ENCODE results near the gene IPO4. TPM values are rescaled to one million over a fixed set of nuclear protein-coding genes. Genes with fewer than 3 reads are reported as not detected.

The IPO4 gene
- total RNA-seq, 1 experiment from 2014 or later = 157 TPM

- TF ChIP-seq EZH2 (IDR thresholded peaks at IDR 0.05; ENCODE audit: borderline replicate concordance, low read depth, low read length, poor library complexity, severe bottlenecking) = no peak
- TF ChIP-seq, protein P1, sequence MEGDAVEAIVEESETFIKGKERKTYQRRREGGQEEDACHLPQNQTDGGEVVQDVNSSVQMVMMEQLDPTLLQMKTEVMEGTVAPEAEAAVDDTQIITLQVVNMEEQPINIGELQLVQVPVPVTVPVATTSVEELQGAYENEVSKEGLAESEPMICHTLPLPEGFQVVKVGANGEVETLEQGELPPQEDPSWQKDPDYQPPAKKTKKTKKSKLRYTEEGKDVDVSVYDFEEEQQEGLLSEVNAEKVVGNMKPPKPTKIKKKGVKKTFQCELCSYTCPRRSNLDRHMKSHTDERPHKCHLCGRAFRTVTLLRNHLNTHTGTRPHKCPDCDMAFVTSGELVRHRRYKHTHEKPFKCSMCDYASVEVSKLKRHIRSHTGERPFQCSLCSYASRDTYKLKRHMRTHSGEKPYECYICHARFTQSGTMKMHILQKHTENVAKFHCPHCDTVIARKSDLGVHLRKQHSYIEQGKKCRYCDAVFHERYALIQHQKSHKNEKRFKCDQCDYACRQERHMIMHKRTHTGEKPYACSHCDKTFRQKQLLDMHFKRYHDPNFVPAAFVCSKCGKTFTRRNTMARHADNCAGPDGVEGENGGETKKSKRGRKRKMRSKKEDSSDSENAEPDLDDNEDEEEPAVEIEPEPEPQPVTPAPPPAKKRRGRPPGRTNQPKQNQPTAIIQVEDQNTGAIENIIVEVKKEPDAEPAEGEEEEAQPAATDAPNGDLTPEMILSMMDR (conservative IDR thresholded peaks at IDR 0.05; ENCODE audit: low read depth, low read length) = no peak
- H3K9me3 ChIP-seq (ENCODE audit: low read depth, low read length, poor library complexity, severe bottlenecking) = no peaks in the 10 kb centered on the region
- peaks cover 12% of the 10 kb centered on the region for H3K4me1 ChIP-seq (ENCODE audit: insufficient read depth, low read length, poor library complexity, severe bottlenecking)
- peak overlapping the region; percentile 90 for H3K4me3 ChIP-seq (ENCODE audit: low read depth, low read length, poor library complexity, severe bottlenecking)
- peak overlapping the region; percentile 87 for H3K27ac ChIP-seq (ENCODE audit: low read depth, low read length, poor library complexity, severe bottlenecking)
- H3K27me3 ChIP-seq (replicated peaks; ENCODE audit: insufficient read depth, low read depth, low read length, poor library complexity) = no peaks in the 10 kb centered on the region
- DNase-seq (ENCODE audit: low spot score) = peak; percentile 33
- CTCF ChIA-PET = interaction anchor here (1.0 kb wide), 1 partner anchor 38 kb away, joined by 3 read pairs; no protein-coding TSS in a partner anchor
- TSS peak; percentile 51 for BruUV-seq (replicated peaks)
- POLR2A ChIA-PET (ENCODE audit: low non-redundant PET) = interaction anchor here (0.6 to 1.0 kb wide), 2 partner anchors 10 to 31 kb away, joined by 3 read pairs; partner anchors contain the start of genes DCAF11, NRL and PSME1
- intact Hi-C loops (cut with micrococcal nuclease; ENCODE audit: unreplicated experiment) = loop anchor here (5.0 kb wide), 1 partner anchor 41 kb away; the partner anchor contains the start of gene IPO4
- H3K36me3 ChIP-seq (ENCODE audit: insufficient read depth, low read length, poor library complexity, severe bottlenecking) = peaks cover 30% of the 10 kb centered on the region
Observed at GRCh38 chr14:24145690-24146452, 42.7 kb downstream of the IPO4 start.

GRCh38 chr14:24145219-24145618, 43.4 kb downstream of the IPO4 start:
- Histone ChIP-seq H3K27ac (ENCODE audit: low read depth, low read length, poor library complexity, severe bottlenecking) (no peak overlapping the region), H3K27me3 (replicated peaks; ENCODE audit: insufficient read depth, low read depth, low read length, poor library complexity) (no peaks in the 10 kb centered on the region), H3K4me1 (ENCODE audit: insufficient read depth, low read length, poor library complexity, severe bottlenecking) (peaks cover 12% of the 10 kb centered on the region), H3K9me3 (ENCODE audit: low read depth, low read length, poor library complexity, severe bottlenecking) (no peaks in the 10 kb centered on the region), H3K36me3 (ENCODE audit: insufficient read depth, low read length, poor library complexity, severe bottlenecking) (peaks cover 23% of the 10 kb centered on the region), H3K4me3 (ENCODE audit: low read depth, low read length, poor library complexity, severe bottlenecking) (peak overlapping the region; percentile 90)
- intact Hi-C loops (cut with micrococcal nuclease; ENCODE audit: unreplicated experiment) = loop anchor here (5.0 kb wide), 1 partner anchor 42 kb away; the partner anchor contains the start of gene IPO4
- no TSS peak for BruUV-seq (replicated peaks)
- ChIA-PET POLR2A (ENCODE audit: low non-redundant PET) (no interaction called here), CTCF (no interaction called here)
- no peak for DNase-seq (ENCODE audit: low spot score)
- no peak for TF ChIP-seq EZH2 (IDR thresholded peaks at IDR 0.05; ENCODE audit: borderline replicate concordance, low read depth, low read length, poor library complexity, severe bottlenecking)
- TF ChIP-seq, protein P1 (conservative IDR thresholded peaks at IDR 0.05; ENCODE audit: low read depth, low read length) = no peak

GRCh38 chr14:24144451-24144850, 44.2 kb downstream of the IPO4 start:
- Histone ChIP-seq H3K4me1 (ENCODE audit: insufficient read depth, low read length, poor library complexity, severe bottlenecking) (peaks cover 16% of the 10 kb centered on the region), H3K4me3 (ENCODE audit: low read depth, low read length, poor library complexity, severe bottlenecking) (no peak overlapping the region), H3K27me3 (replicated peaks; ENCODE audit: insufficient read depth, low read depth, low read length, poor library complexity) (no peaks in the 10 kb centered on the region), H3K36me3 (ENCODE audit: insufficient read depth, low read length, poor library complexity, severe bottlenecking) (peaks cover 25% of the 10 kb centered on the region), H3K27ac (ENCODE audit: low read depth, low read length, poor library complexity, severe bottlenecking) (no peak overlapping the region), H3K9me3 (ENCODE audit: low read depth, low read length, poor library complexity, severe bottlenecking) (no peaks in the 10 kb centered on the region)
- DNase-seq (ENCODE audit: low spot score) = no peak
- TF ChIP-seq, protein P1 (conservative IDR thresholded peaks at IDR 0.05; ENCODE audit: low read depth, low read length) = no peak
- TF ChIP-seq EZH2 (IDR thresholded peaks at IDR 0.05; ENCODE audit: borderline replicate concordance, low read depth, low read length, poor library complexity, severe bottlenecking) = no peak
- no TSS peak for BruUV-seq (replicated peaks)
- intact Hi-C loops (cut with micrococcal nuclease; ENCODE audit: unreplicated experiment) = no loop called here
- CTCF ChIA-PET = no interaction called here
- POLR2A ChIA-PET (ENCODE audit: low non-redundant PET) = no interaction called here
